HL-60/S4 treated with retinoic acid at 250 ng/mL for 4 days and 3 days (cell line): Measurements from ENCODE around the gene TRMT1.

Experiments
- in situ Hi-C: fragments of 300-500 bp; cut with MboI; formaldehyde crosslinking; loops from 2 replicates; pipeline ENCODE4 v1.7.0; 2022; ENCODE audit warnings: low sequenced_read_pairs

The TRMT1 gene

DNA sequence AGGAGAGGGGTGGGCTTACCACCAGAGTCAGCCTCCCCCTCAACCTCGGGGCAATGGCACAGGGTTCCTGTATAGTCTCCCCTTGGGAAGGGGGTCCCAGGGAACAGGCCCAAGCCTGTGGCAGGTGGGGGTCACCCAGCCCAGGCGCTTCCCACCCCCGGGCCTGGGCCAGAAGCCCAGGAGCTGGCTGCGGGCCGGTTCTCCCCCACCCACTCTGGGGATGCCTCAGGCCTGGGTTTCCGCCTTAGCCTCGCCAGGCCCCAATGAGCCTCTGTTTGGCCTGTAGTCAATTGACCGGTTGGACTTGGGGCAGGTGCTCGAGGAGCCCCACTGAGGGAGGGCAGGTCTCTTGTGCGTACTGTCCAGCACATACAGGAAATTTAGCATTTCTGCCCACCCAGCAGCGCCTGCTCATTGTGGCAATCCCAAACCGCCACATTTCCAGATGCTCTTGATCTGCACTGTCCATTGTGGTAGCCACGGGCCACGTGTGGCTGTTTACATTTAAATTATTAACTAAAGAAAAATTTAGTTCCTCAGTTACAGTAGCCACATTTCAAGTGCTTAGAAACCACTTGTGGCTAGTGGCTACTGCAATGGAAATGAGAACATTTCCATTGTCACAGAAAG, 23.8 kb downstream of the TRMT1 start:
- in situ Hi-C loops: loop anchor here (5.0 kb wide), 1 partner anchor 120 kb away; no protein-coding TSS in a partner anchor

DNA sequence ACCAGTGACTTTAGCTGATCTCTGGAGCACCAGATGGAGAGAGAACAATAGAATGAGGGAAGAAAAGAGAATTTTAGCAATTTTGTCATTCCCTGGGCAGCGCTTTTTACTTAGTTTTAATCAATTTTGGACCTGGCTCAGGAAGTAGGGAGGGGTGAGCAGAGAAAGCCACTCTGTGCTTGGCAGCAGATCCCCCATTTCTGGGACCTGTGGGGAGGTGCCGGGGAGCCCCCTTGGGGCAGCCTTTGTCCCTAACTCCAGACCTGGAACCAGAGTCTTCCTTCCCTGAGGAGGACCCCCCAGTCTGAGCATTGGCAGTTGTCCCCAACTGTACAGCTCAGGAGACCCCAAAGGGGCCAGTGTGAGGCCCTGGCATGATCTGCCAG, 24.4 kb downstream of the TRMT1 start:
- in situ Hi-C loops: loop anchor here (5.0 kb wide), 1 partner anchor 120 kb away; no protein-coding TSS in a partner anchor

DNA sequence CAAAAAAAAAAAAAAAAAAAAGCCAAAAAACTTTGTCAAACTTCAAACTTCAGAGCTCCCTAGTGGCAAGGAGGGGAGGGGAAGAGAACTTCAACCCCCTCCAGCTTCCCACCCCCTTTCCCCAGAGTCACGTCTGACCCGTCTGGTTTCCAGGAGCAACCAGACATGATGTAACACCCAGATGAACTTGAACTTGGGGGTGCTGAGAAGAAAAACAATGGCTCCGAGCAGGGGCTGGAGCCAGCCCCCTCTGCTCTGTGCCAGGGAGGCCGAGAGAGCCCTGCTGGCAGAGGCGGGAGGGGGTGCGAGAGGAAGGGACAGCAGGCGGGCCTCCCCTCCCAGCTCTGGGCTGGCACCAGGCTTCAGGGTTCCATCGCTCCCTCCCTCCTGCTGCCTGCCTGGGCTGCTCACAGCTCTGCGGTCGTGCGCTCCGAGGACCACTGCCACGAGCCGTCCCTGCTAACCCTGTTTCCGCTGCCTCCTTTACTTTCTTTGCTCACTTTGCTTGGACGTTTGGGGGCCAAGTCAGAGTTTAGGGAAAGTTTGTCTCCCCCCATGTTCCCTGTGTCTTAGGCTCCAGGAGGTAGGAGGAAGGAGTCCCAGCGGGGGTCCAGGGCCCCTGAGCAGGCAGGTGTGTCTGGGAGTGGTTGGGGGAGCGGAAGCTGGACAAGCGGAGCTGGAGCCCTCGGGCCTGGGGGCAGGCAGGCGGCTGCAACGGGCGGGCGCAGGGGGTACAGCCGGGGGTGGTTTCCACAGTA, 25.0 kb downstream of the TRMT1 start:
- in situ Hi-C loops: loop anchor here (5.0 kb wide), 1 partner anchor 119 kb away; no protein-coding TSS in a partner anchor

DNA sequence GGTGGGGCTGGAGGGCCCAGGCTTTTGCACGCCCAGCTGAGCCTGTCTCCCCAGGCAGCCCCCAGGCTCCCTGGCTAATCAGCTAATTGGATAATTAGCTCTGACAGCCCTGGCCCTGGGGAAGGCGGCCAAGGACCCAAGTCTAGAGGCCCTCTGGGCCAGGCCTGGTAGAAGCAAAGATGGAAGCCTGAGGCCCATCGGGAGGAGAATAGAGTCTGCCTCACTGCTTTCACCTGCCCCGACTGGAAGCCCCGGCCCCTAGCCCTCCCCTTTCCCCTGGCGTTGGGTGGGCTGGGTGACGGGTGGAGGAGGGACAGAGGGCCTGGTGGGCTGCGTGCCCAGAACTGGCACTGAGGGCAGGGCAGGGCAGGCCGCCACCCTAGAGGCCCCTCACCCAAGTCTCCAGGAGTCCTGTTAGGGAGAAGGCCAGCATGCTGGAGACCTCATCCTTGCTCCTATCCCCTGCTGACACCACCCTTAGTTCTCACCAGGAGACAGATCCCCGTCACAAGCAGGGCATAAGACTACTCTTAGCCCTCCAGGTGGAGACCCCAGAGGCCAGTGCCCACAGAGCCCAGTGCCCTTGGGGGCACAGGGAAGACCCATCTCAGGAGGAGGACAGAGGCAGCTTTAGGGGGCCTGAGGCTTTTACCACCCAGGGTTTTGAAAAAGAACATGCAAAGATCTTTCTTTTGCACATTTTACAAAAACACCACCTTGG, 25.9 kb downstream of the TRMT1 start:
- in situ Hi-C loops: loop anchor here (5.0 kb wide), 1 partner anchor 118 kb away; no protein-coding TSS in a partner anchor

DNA sequence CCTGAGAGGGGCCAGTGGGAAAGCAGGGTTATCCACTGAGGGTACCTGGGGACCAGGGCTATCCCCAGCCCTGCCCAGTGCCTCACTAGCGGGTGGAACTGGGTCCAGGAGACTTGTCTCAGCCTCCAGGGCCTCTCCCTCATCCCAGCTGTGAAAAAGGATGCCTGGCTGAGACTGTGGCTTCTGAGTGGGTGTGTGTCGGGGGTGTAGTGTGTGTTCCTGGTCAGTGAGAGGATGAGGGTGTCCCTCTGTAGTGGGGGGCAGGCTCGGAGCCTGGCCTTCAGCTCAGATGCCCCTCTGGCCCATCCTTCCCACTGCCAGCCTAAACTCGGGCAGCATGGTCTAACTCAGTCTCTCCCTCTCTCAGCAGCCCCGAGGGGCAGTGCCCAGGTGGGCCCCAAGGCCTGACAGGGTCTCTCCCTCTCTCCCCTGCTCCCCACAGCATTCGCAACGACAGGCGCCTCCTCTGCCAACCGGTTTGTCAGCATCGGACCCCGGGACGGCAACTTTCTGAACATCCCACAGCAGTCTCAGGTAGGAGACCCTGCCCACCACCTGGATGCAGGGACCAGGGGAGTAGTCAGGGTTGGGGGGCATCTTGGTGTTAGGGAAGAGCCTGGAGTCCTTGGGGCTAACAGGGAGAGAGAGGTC, 26.6 kb downstream of the TRMT1 start:
- in situ Hi-C loops: loop anchor here (5.0 kb wide), 1 partner anchor 118 kb away; no protein-coding TSS in a partner anchor

DNA sequence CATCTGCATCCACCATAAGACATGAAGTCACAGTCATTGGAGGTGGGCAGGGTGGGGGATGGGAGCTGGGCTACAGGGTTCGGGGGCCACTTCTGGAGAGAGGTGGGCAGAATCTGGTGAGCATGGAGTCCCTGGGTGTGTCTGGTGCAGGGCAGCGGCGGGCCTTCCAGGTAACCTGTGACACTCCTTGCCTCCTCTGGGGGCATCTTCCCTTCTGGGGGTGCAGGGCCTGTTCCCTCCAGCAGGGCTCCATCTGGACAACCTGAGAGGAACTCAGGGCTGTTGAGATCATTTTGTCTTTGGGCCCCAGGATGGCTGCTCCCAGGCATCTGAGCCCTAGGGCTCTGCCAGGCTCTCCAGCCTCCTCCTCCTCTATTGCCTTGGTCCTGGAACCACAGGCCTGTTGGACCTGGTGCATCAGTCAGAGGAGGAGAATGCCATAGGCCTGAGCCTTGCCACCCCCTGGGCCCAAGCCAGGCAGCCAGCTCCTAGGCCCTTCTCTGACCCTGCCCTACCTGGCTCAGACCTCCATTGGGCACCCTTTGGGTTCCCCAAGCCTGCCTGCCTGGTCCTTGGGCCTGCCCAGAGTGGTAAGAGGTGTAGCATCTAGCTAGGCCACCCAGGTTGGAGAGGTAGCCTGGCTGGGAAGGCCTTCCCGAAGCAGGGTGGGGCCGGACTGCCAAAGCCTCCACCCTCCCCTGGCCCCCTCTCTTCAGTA, 27.2 kb downstream of the TRMT1 start:
- in situ Hi-C loops: no loop called here

DNA sequence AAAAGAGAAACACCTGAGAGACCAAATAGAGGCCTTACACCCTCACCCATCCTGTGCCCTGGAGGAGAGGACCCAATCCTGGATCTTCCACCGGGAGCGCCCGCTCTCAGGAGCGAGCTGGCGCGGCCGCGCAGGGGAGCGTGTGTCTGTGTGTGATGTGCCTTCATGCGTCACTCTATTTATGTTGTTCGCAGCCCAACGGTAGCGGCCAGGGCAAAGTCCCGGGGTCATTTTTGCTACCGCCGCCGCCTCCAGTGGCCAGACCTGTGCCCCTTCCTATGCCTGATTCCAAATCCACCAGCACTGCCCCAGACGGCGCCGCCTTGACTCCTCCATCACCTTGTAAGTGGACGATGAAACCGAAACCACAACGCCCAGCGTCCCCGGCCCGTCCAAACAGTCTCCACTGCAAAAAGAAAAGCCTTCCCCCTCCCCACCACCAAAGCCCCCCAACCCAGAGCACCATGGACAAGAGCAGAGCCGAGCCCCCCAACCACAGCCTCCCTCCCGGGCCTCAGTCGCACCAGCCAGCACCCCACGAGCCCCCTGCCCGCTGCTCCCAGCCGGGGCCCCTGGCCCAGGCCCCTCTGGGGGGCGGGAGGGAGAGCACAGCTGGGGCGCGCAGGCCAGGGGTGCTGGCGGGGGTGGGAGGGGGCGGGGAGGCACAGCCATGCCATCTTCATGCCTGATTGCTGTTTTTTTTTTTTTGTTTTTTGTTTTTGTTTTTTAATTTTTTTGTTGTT, 28.6 kb downstream of the TRMT1 start:
- in situ Hi-C loops: no loop called here

DNA sequence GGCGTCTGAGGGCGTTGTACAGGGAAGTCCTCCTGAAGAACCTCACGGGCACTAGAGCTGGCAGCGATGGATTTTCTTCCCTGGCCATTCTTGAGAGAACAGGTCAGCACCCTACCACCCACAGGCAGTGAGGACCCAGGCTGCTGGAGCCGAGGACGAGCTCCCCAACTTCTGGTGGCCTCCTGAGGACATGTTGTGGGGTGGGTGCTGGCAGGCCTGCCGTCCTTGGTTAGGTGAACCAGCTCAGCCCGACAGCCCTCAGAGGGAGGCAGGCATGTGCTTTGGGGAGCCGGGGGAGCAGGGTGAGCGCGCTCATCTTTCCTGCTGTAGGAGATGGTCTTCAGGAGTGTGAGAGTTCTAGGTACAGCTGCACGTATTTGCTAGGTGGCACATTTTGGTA, 29.2 kb downstream of the TRMT1 start:
- in situ Hi-C loops: no loop called here

DNA sequence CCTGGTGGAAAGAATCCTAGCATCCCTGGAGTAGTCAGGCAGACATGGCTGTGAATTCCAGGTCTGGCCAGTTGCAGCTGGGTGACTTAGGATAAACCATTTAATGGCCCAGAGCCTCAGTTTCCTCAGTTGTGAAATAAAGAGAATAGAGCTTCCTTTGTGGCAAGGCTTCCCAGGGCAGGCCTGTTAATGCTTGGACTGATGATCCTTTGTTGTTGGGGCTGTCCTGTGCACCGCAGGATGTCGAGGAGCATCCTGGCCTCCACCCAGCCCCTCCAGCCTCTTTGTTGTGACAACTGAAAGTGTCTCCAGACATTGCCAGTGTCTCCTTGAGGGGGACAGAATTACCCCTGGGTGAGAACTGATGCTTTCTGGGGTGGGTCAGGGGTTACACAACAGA, 30.2 kb downstream of the TRMT1 start:
- in situ Hi-C loops: no loop called here

DNA sequence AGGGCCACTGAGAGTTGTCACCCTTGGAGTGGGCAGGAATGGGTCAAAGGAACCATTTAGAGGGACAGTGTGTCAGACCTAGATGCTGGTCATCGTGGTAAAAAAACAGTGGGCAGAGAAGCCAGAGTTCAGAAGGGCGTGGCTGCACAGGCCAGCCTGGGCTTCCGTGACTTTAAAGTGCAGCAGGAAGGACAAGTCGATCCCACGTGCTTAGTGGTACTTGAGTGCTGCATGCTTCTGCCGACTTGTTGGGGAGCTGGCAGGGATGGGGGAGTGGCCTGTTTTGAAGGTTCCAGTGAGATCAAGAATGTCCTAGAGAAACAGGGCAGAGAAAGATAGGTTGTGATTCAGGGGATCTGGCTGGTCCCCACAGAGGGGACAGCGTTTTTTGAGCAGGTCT, 30.9 kb downstream of the TRMT1 start:
- in situ Hi-C loops: no loop called here

DNA sequence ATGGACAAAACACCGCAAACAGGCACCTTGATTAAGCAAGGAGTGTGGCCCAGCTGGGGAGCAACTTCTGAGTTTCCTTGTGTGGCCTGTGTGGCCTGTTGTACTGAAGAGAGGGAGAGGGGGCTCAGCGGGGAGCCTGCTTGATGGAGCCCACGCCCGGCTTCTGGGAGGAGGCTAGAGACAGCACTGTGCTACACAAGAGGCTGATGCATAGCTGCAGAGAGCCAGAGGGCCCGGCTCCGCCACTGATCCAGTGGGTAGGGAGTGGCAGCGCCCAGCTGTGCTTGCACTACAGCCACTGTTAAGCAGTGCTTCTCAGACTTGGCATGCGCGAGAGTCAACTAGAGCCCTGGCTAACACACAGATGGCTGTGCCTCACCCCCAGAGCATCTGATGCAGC, 32.9 kb downstream of the TRMT1 start:
- in situ Hi-C loops: no loop called here

DNA sequence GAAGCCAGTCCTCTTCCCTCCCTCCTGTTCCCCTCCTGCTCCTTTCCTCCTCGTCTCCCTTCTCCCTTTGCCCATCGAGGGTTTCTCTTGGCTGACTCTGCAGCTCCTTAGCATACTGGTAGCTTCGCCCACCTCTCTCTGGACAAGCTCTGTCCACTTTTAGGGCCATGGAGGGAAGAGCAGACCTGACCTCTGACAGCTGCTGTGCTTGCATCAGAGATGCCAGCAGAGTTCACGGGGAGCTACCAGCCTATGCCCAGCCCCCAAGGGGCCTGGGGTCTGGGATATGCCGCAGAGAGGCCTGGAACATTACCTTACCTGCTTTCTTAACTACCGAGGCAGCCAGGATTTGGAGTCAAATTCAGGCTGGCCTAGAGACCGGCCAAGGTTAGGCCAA, 33.5 kb downstream of the TRMT1 start:
- in situ Hi-C loops: no loop called here

DNA sequence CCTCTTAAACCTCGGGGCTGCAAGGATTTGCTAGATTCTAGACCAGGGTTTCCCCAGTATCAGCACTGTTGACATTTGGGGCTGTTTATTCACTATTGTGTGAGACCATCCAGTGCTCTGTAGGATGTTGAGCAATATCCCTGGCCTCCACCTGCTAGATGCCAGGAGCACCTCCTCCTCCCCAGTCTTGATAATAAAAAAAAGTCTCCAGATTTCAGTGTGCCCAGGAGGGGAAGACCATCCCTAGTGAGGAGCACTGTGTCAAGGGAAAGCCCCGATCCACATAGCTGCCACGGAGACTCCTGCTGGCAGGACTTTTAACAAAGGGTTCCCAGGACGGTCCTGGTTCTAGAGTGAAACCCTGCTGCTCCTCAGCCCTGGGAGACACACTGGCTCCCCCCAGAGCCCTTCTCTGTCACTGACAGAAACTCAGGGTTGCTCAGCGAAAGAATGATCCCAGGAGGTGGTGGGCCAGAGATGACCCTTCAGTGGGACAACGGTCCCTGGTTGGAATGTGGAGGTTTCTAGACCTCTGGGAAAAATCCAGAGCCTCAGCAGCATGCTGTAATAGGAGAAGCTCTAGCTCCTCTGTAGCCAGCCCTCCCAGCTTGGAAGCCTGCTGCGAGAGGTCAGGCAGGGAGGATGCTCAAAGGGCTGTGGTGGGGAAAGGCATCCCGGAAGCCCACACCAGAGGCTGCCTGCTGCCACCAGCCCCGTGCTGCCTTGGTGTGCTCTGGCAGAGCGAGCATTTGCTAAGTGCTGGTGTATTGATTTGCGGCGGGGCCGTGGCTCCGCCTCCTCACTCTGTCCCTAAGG, 34.1 kb downstream of the TRMT1 start:
- in situ Hi-C loops: no loop called here

DNA sequence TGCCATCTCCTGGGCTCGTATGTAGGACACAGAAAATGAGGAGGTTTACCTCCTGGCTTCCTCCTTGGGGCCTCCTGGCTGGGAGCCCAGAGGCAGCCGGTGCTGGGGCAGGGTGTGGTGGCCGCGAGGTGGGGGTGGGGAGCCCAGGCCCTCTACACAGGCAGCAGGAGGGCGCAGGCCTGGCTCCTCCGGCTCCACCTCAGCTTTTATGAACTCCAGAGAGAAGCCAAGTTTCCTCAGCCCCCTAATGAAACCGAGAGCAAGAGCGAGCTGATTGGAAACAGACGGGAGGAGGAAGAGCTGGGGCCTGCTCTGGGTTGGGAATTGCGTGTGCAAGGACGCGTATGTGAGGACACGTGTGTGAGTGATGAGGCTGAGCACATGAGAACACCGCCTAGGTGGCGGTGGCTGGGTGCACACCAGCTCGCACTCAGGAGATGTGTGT, 37.0 kb downstream of the TRMT1 start:
- in situ Hi-C loops: no loop called here

DNA sequence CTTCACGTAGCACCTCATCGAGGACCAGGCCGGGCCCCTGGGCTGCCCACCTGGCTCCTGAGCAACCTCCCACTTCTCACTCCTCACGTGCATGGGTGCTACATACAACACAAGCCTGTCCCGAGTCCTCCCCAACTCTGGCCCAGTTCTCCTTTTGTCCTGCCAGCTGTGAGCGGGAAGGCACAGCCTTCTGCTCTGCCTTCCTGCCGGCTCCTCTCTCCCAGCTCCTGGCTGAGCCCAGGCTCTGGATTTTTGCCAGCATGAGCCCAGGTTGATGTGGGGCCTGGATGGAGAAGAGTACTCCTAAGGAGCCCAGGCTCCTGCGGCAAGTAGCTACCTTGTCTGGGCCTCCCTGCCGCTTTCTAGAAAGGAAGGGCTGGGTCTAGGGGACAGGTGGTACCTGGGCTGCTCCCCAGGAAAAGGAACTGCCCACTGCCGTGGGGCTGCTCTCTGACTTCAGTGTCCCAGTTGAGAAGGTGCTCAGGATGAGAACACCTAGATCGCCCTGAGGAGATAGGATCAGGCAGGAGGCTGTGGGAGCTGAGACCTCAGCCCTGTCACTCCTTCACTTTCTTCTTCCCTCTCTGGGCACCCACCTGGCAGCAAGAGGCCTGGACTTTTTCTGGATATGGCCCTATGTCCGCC, 37.5 kb downstream of the TRMT1 start:
- in situ Hi-C loops: no loop called here

DNA sequence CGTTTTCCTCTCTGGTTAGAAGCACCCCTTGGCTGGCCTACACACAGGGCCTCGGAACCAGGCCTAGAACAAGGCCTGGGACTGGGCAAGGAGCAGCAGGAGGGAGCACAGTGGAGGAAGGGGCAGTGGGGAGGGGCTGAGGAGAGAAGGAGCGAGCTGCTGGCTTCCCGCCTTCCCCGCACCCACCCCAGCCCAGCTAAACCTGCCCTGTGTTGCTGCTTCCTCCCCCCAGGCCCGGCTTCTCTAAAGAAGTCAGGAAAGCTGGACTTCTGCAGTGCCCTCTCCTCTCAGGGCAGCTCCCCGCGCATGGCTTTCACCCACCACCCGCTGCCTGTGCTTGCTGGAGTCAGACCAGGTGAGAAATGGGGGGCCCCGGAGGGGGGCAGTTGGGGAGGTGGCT, 38.2 kb downstream of the TRMT1 start:
- in situ Hi-C loops: no loop called here

DNA sequence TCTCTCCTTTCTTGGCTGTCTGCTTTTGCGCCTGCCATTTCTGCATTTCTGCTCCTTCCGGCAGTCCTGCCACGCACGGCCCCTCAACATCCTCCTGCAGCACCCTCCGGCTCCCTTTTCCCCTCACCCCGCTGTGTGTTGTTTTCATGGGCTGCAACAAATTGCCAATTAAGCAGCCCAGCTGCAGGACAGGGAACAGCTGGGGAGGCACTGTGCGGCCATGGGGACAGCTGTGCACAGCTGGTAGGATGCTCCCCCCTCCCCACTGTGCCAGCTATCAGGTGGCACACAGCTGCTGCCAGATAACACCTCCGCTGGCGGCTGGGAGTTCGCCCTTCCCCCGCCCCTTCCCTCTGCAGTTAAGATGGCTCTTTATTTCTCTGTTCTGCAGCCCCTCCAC, 39.3 kb downstream of the TRMT1 start:
- in situ Hi-C loops: no loop called here

DNA sequence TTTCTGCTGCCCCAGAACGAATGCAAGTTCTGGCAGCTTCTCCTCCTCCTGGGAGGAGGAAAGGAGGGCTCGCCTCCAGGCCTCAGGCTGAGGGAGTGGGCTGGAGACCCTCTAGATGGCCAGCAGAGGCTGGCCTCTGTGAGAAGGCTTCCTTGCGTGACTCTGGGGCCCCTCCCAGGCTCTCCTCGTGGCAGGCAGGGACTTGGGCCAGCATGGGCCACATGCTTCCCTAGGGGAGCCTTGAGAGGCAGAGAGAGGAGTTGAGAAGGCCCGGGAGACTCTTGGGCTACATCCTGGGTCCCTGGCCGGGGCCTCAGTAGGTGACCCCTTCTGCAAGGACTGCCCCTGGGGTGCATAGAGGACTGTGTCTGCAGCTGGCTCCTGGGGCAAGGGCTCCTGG, 39.8 kb downstream of the TRMT1 start:
- in situ Hi-C loops: no loop called here

DNA sequence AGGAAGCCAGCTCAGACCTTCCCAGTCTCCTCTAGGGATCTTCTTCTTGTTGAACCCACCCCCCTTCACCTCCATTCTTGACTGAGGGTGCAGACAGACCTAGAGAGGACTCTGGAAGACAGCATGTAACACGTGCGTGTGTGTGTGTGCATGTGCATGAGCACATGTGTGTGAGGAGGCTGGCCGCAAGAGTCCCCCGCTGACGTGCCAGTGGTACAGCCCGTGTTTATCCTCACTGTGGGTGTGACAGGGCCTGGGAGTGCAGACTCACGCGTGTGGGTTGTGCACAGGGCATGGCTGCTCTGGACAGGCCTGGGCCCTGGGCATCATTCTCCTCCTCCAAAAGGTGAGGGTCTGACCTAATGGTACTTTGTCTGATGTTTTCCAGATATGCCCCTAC, 40.2 kb downstream of the TRMT1 start:
- in situ Hi-C loops: no loop called here
